Tibial artery (tissue), 4 donors: ENCODE results near the gene RIT2.

Experiments used
- DNase-seq, 2 donors: peaks; one replicate each; pipeline ENCODE4 v3.0.0-alpha.2; 2019
- H3K27ac ChIP-seq, 2 donors: fragments of 200-600 bp; sonication (generic) in 1 of 2; 1 replicate in 1 of 2; 2 replicates in 1 of 2; pipeline ENCODE4 v1.5.1; 2018 to 2019; ENCODE audit warnings: mild to moderate bottlenecking in 1 of 2
- H3K27me3 ChIP-seq, 2 donors: fragments of 200-600 bp; sonication (generic) in 1 of 2; one replicate each; pipeline versions ENCODE4 v1.5.1 to v1.6.0; 2016 to 2019
- H3K36me3 ChIP-seq, 3 donors: fragments of 200-600 bp; sonication (generic) in 2 of 3; one replicate each; pipeline ENCODE4 v1.5.1; 2016 to 2019; ENCODE audit warnings: mild to moderate bottlenecking in 2 of 3
- H3K4me1 ChIP-seq, 4 donors: fragments of 200-600 bp; sonication (generic) in 2 of 4; 1 replicate in 3 of 4; 2 replicates in 1 of 4; pipeline ENCODE4 v1.5.1; 2016 to 2019
- H3K4me3 ChIP-seq, 2 donors: fragments of 200-600 bp; sonication (generic) in 1 of 2; 1 replicate in 1 of 2; 2 replicates in 1 of 2; pipeline ENCODE4 v1.5.1; 2018 to 2019; ENCODE audit warnings: mild to moderate bottlenecking in 2 of 2
- H3K9me3 ChIP-seq, 3 donors: fragments of 200-600 bp; sonication (generic) in 1 of 3; one replicate each; pipeline ENCODE4 v1.5.1; 2016 to 2019
- CTCF ChIP-seq, 2 experiments: fragments of 200-600 bp in 1 of 2; fragments of 450-650 bp in 1 of 2; IDR thresholded peaks; one replicate each; pipeline ENCODE4 v1.5.1; 2017 to 2019; ENCODE audit warnings: antibody characterized with exemption in 2 of 2, mild to moderate bottlenecking in 1 of 2, moderate library complexity in 1 of 2
- intact Hi-C: fragments of 100-400 bp; cut with DNase I; formaldehyde crosslinking; loops from one replicate; pipeline ENCODE4 v1.15.0; 2023; ENCODE audit warnings: low total_unique reads

The RIT2 gene

GRCh38 chr18:43068781-43069180, 46.7 kb downstream of the RIT2 start:
- no peaks in the 10 kb centered on the region for H3K9me3 ChIP-seq
- intact Hi-C loops: no loop called here
- H3K4me1 ChIP-seq: no peaks in the 10 kb centered on the region
- H3K27ac ChIP-seq: no peak overlapping the region
- no peaks in the 10 kb centered on the region for H3K27me3 ChIP-seq
- no peak for DNase-seq
- TF ChIP-seq CTCF (IDR thresholded peaks at IDR 0.05): no peak
- H3K36me3 ChIP-seq: no peaks in the 10 kb centered on the region
- no peak overlapping the region for H3K4me3 ChIP-seq

- H3K27ac ChIP-seq: no peak overlapping the region
- intact Hi-C loops: no loop called here
- H3K9me3 ChIP-seq: no peaks in the 10 kb centered on the region
- TF ChIP-seq CTCF (IDR thresholded peaks at IDR 0.05): no peak
- H3K36me3 ChIP-seq: no peaks in the 10 kb centered on the region
- H3K4me3 ChIP-seq: no peak overlapping the region
- no peak for DNase-seq
- no peaks in the 10 kb centered on the region for H3K27me3 ChIP-seq
- no peaks in the 10 kb centered on the region for H3K4me1 ChIP-seq
Observed at GRCh38 chr18:43067570-43067969, 47.9 kb downstream of the RIT2 start.

- Histone ChIP-seq H3K4me3 (no peak overlapping the region), H3K27ac (no peak overlapping the region), H3K4me1 (no peaks in the 10 kb centered on the region), H3K27me3 (no peaks in the 10 kb centered on the region), H3K9me3 (no peaks in the 10 kb centered on the region), H3K36me3 (no peaks in the 10 kb centered on the region)
- intact Hi-C loops: no loop called here
- TF ChIP-seq CTCF (IDR thresholded peaks at IDR 0.05): no peak
- no peak for DNase-seq
Observed at GRCh38 chr18:43061816-43062215, 53.7 kb downstream of the RIT2 start.

GRCh38 chr18:43061318-43061717, 54.2 kb downstream of the RIT2 start:
- intact Hi-C loops: no loop called here
- Histone ChIP-seq H3K9me3 (no peaks in the 10 kb centered on the region), H3K4me3 (no peak overlapping the region), H3K27ac (no peak overlapping the region), H3K36me3 (no peaks in the 10 kb centered on the region), H3K27me3 (no peaks in the 10 kb centered on the region), H3K4me1 (no peaks in the 10 kb centered on the region)
- DNase-seq: no peak
- no peak for TF ChIP-seq CTCF (IDR thresholded peaks at IDR 0.05)

- H3K27me3 ChIP-seq: no peaks in the 10 kb centered on the region
- TF ChIP-seq CTCF (IDR thresholded peaks at IDR 0.05): no peak
- no peaks in the 10 kb centered on the region for H3K4me1 ChIP-seq
- no peak overlapping the region for H3K4me3 ChIP-seq
- H3K27ac ChIP-seq: no peak overlapping the region
- no peaks in the 10 kb centered on the region for H3K36me3 ChIP-seq
- H3K9me3 ChIP-seq: no peaks in the 10 kb centered on the region
- intact Hi-C loops: no loop called here
- DNase-seq: no peak
Observed at GRCh38 chr18:43060020-43060419, 55.5 kb downstream of the RIT2 start.

- Histone ChIP-seq H3K4me1 (no peaks in the 10 kb centered on the region), H3K27me3 (no peaks in the 10 kb centered on the region), H3K27ac (no peak overlapping the region), H3K9me3 (no peaks in the 10 kb centered on the region), H3K36me3 (no peaks in the 10 kb centered on the region), H3K4me3 (no peak overlapping the region)
- intact Hi-C loops: no loop called here
- no peak for DNase-seq
- TF ChIP-seq CTCF (IDR thresholded peaks at IDR 0.05): no peak
Observed at GRCh38 chr18:43054815-43055519, 60.5 kb downstream of the RIT2 start.
